Naive thymus-derived CD8-positive, alpha-beta T cell (primary cell): ENCODE data around the gene SLC49A3. TPM values are rescaled to one million over a fixed set of nuclear protein-coding genes. Genes with fewer than 3 reads are reported as not detected.
A peak's percentile ranks its signal among the peaks of the same experiment; 100 is the strongest.
"Not testable (repeated sequence)": the region's sequence is repeated elsewhere in the genome, so short reads cannot be mapped to it uniquely, and the experiment has no call there.

Experiments used
- ATAC-seq, 2 donors: fragments of 150-1000 bp; cut with Tn5 transposase in 1 of 2; sonication (Bioruptor Pico), chemical (Tn5 transposase) in 1 of 2; 1 replicate in 1 of 2; 2 replicates in 1 of 2; pipeline ENCODE4 v1.10.0; 2021; ENCODE audit warnings: mild to moderate bottlenecking in 2 of 2, moderate library complexity in 2 of 2
- POLR2A ChIA-PET: fragments of 350-600 bp; sonication (Branson Sonifier 250); formaldehyde crosslinking; loops from one replicate; lab custom pipeline; 2021; ENCODE audit warnings: antibody characterized with exemption; lab: Charles Lee
- DNase-seq, 10 donors: peaks; one replicate each; pipeline versions ENCODE4 v3.0.0 to v3.0.0-alpha.2; 2020 to 2022
- H3K27ac Mint-ChIP-seq, 10 donors: one replicate each; pipeline ENCODE4 v1.8.0; 2020 to 2022; ENCODE audit warnings: mild to moderate bottlenecking in 10 of 10, mixed read lengths in 10 of 10, moderate library complexity in 4 of 10, inconsistent platforms in 1 of 10
- H3K27me3 Mint-ChIP-seq, 5 donors: one replicate each; pipeline ENCODE4 v1.8.0; 2021 to 2022; ENCODE audit warnings: mixed read lengths in 5 of 5
- H3K36me3 Mint-ChIP-seq, 3 donors: one replicate each; pipeline ENCODE4 v1.8.0; 2020 to 2022; ENCODE audit warnings: mixed read lengths in 3 of 3, mild to moderate bottlenecking in 2 of 3, inconsistent platforms in 1 of 3
- H3K4me1 Mint-ChIP-seq, 4 donors: one replicate each; pipeline ENCODE4 v1.8.0; 2021 to 2022; ENCODE audit warnings: mixed read lengths in 4 of 4
- H3K4me3 Mint-ChIP-seq, 10 donors: one replicate each; pipeline ENCODE4 v1.8.0; 2020 to 2022; ENCODE audit warnings: mild to moderate bottlenecking in 10 of 10, mixed read lengths in 10 of 10, moderate library complexity in 6 of 10, inconsistent platforms in 1 of 10
- H3K9me3 Mint-ChIP-seq, 9 donors: one replicate each; pipeline ENCODE4 v1.8.0; 2020 to 2022; ENCODE audit warnings: mixed read lengths in 9 of 9, mild to moderate bottlenecking in 3 of 9, inconsistent platforms in 1 of 9, moderate library complexity in 1 of 9
- polyA plus RNA-seq, 3 donors: library from polyadenylated mRNA; unstranded; fragments of 300-500 nt; fragmentation: Illumina TruSeq; gene quantifications; one replicate each; pipeline ENCODE4 v1.2.3, GENCODE V29; 2021
- total RNA-seq, 8 experiments: library from RNA in 2 of 8; stranded (reverse) in 2 of 8; gene quantifications; one replicate each; pipeline ENCODE4 v1.2.3 and lab custom pipeline; 2021 to 2026

The SLC49A3 gene
- total and polyA plus RNA-seq, 5 experiments from 2014 or later: 0.30 to 3.7 (median 1.2) TPM; not detected in 1

DNA sequence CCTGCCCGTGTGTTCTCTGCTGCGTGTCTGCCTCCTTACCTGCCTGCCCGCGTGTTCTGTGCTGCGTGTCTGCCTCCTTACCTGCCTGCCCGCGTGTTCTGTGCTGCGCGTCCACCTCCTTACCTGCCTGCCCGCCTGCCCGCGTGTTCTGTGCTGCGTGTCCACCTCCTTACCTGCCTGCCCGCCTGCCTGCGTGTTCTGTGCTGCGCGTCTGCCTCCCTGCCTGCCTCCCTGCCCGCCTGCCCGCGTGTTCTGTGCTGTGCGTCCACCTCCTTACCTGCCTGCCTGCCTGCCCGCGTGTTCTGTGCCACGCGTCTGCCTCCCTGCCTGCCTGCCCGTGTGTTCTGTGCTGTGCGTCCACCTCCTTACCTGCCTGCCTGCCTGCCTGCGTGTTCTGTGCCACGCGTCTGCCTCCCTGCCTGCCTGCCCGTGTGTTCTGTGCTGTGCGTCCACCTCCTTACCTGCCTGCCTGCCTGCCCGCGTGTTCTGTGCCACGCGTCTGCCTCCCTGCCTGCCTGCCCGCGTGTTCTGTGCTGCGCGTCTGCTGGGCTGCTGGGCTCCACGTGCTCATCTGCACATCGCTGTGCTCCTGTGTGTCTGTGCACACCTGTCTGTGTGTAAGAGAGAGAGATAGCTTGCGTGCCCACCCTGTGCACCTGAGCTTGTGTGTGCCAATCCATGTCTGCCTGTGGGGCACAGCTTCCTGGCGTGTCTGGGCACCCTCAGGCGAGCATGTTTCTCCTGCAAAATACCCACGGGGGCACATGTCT is 53.7 kb downstream of the SLC49A3 start:
- Mint-ChIP-seq H3K9me3 (peaks cover 0 to 13% (median 0%) of the 10 kb centered on the region in 9 donors), H3K27me3 (peaks cover 0 to 21% (median 5%) of the 10 kb centered on the region in 5 donors)
- peak in 1 of 10 donors; percentile 41 for DNase-seq
- H3K4me1 Mint-ChIP-seq, H3K27ac Mint-ChIP-seq, H3K36me3 Mint-ChIP-seq, H3K4me3 Mint-ChIP-seq, POLR2A ChIA-PET, ATAC-seq: not testable (repeated sequence)

DNA sequence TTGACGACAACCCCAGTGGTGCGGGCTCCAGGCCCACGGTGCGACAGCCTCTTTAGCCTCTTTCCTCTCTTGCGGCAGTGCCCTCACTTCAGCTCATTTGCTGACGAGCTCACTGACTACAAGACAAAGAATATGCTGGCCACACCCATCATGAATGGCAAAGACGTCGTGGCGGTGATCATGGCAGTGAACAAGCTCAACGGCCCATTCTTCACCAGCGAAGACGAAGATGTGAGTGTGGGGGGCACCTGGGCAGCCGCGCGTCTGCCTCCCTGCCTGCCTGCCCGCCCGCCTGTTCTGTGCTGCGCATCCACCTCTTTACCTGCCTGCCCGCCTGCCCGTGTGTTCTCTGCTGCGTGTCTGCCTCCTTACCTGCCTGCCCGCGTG is 54.4 kb downstream of the SLC49A3 start:
- Mint-ChIP-seq H3K9me3 (peaks cover 0 to 13% (median 0%) of the 10 kb centered on the region in 9 donors), H3K4me1 (peaks cover 0 to 2% (median 0%) of the 10 kb centered on the region in 4 donors), H3K4me3 (no peak overlapping the region), H3K27me3 (peaks cover 0 to 21% (median 5%) of the 10 kb centered on the region in 5 donors), H3K27ac (no peak overlapping the region), H3K36me3 (no peaks in the 10 kb centered on the region)
- POLR2A ChIA-PET: no interaction called here
- peak in 1 of 10 donors; percentile 27 for DNase-seq
- ATAC-seq: no peak

DNA sequence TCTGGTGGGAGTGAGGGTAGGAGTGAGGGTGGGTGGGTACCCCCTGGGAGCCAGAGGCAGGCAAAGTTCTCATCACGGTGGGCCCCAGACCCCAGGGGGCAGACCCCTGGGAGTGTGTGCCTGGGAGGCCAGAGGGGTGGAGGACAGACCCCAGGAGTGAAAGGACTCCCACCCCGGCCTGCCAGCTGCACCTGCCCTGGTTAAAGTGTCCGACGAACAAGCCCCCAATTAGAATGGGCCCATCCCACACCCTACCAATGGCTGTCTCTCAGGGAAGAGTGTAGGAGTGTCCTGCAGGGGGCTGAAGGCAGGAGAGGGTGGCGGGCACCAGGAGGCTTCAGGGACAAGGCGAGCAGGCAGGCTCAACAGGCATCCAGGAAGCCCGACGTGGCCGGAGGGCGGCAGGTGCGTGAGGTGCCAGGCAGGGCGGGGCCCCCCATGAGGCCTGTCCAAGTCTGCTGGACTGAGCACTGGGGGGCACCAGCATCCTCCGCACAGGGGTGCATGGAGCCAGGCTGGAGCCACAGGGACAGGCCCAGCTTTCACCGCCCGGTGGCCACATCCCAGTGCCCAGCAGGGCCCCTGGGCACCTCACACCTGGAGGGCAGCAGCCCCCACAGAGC is 54.9 kb downstream of the SLC49A3 start:
- no peak overlapping the region for H3K27ac Mint-ChIP-seq
- no peak overlapping the region for H3K4me3 Mint-ChIP-seq
- DNase-seq: peak in 1 of 10 donors; percentile 51
- H3K9me3 Mint-ChIP-seq: peaks cover 0 to 13% (median 0%) of the 10 kb centered on the region in 9 donors
- peaks cover 0 to 19% (median 5%) of the 10 kb centered on the region in 5 donors for H3K27me3 Mint-ChIP-seq
- POLR2A ChIA-PET: no interaction called here
- peaks cover 0 to 2% (median 0%) of the 10 kb centered on the region in 4 donors for H3K4me1 Mint-ChIP-seq
- no peaks in the 10 kb centered on the region for H3K36me3 Mint-ChIP-seq
- no peak for ATAC-seq

DNA sequence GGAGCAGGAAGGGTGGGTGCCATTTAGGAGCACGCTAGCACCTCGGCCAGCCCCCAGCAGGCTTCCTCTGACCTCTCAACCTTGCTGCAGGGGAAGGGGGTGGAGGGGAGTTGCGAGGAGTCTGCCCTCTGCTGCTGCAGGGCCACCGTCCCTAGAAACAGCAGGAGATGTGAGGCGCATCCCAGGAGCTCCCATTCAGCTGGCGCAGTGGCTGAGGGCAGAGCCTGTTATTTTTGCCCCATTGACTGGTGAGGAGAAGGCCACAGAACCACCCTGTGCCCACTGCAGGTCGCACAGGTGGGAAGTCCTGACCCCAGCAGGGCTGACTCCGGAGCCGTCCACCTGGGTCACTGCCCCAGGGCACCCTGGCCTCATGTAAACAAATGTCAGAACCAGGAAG is 55.5 kb downstream of the SLC49A3 start:
- Mint-ChIP-seq H3K36me3 (no peaks in the 10 kb centered on the region), H3K9me3 (peaks cover 0 to 13% (median 0%) of the 10 kb centered on the region in 9 donors), H3K4me1 (peaks cover 0 to 2% (median 0%) of the 10 kb centered on the region in 4 donors), H3K4me3 (no peak overlapping the region), H3K27ac (no peak overlapping the region), H3K27me3 (peaks cover 0 to 19% (median 5%) of the 10 kb centered on the region in 5 donors)
- POLR2A ChIA-PET: no interaction called here
- no peak for ATAC-seq
- DNase-seq: no peak

DNA sequence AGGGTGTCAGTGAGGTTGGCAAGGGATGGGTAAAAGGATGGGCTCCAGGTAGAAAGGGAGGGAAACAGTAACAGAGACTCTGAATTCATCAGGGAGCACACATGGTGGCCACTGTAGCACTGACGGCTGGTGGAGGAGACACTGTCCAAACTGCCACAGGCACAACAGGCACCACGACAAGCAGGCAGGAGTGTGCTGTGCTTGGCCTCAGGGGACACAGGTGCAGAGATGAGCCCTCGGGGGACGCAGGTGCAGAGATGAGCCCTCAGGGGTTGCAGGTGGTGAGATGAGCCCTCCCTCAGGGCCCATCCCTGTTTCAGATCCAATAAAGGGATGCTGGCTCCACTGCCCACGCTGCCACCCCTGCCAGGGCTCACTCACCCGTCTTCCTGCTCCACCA is 56.0 kb downstream of the SLC49A3 start:
- H3K36me3 Mint-ChIP-seq: no peaks in the 10 kb centered on the region
- peak overlapping the region in 1 of 10 donors; percentile 12 for H3K27ac Mint-ChIP-seq
- no peak for ATAC-seq
- DNase-seq: no peak
- peaks cover 0 to 16% (median 3%) of the 10 kb centered on the region in 5 donors for H3K27me3 Mint-ChIP-seq
- peaks cover 0 to 13% (median 0%) of the 10 kb centered on the region in 9 donors for H3K9me3 Mint-ChIP-seq
- H3K4me1 Mint-ChIP-seq: no peaks in the 10 kb centered on the region
- H3K4me3 Mint-ChIP-seq: no peak overlapping the region
- POLR2A ChIA-PET: no interaction called here

DNA sequence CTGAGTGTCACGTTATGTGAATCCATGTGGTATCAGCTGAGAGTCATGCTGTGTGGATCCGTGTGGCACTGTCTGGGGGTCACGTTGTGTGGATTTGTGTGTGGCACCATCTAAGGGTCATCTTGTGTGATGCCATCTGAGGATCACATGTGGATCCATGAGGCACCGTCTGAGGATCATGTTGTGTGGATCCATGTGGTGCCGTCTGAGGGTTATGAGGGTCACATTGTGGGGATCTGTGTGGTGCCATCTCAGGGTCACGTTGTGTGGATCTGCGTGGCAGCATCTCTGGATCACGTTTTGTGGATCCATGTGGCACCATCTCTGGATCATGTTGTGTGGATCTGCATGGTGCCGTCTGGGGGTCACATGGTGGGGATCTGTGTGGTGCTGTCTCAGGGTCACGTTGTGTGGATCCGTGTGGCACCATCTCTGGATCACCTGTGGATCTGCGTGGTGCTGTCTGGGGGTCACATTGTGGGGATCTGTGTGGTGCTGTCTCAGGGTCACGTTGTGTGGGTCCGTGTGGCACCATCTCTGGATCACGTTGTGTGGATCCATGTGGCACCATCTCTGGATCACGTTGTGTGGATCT is 56.7 kb downstream of the SLC49A3 start:
- Mint-ChIP-seq H3K4me3 (no peak overlapping the region), H3K36me3 (no peaks in the 10 kb centered on the region), H3K27ac (no peak overlapping the region), H3K27me3 (peaks cover 0 to 10% (median 0%) of the 10 kb centered on the region in 5 donors), H3K9me3 (peaks cover 0 to 13% (median 0%) of the 10 kb centered on the region in 9 donors), H3K4me1 (no peaks in the 10 kb centered on the region)
- DNase-seq: no peak
- no peak for ATAC-seq
- POLR2A ChIA-PET: no interaction called here

Other genes with a start within 250 kb of the SLC49A3 start
- gene ZNF721, start 190.0 kb downstream of the SLC49A3 start, total RNA-seq: 10 to 100 TPM; 71.6 to 72.6 TPM
- gene ZNF721, start 190.0 kb downstream of the SLC49A3 start, polyA plus RNA-seq: 10 to 100 TPM; 44.7 to 46.1 (median 45.6) TPM
- 100 to 1,000 TPM; 117 to 121 TPM for gene PIGG, start 189.9 kb downstream of the SLC49A3 start, total RNA-seq
- 10 to 100 TPM; 20.9 to 25.7 (median 25.4) TPM for gene PIGG, start 189.9 kb downstream of the SLC49A3 start, polyA plus RNA-seq
- gene TMEM271, start 112.9 kb downstream of the SLC49A3 start, total RNA-seq: not detected
- not detected for gene TMEM271, start 112.9 kb downstream of the SLC49A3 start, polyA plus RNA-seq
- gene PDE6B, start 63.6 kb downstream of the SLC49A3 start, total RNA-seq: 10 to 100 TPM; 20.7 to 24.7 TPM
- 10 to 100 TPM; 21.5 to 26.3 (median 25.4) TPM for gene PDE6B, start 63.6 kb downstream of the SLC49A3 start, polyA plus RNA-seq
- 100 to 1,000 TPM; 146 to 155 TPM for gene ATP5ME, start 14.9 kb downstream of the SLC49A3 start, total RNA-seq
- gene ATP5ME, start 14.9 kb downstream of the SLC49A3 start, polyA plus RNA-seq: 100 to 1,000 TPM; 420 to 468 (median 462) TPM
- gene MYL5, start 14.6 kb downstream of the SLC49A3 start, total RNA-seq: 10 to 100 TPM; 34.9 to 35.6 TPM
- 10 to 100 TPM in 1 of 3 donors, 1 to 10 TPM in 2; 3.1 to 13.9 (median 7.5) TPM for gene MYL5, start 14.6 kb downstream of the SLC49A3 start, polyA plus RNA-seq
- 10 to 100 TPM; 45.6 to 49.3 TPM for gene PCGF3, start 16.7 kb upstream of the SLC49A3 start, total RNA-seq
- gene PCGF3, start 16.7 kb upstream of the SLC49A3 start, polyA plus RNA-seq: 1 to 10 TPM; 3.4 to 4.4 (median 3.9) TPM
- gene CPLX1, start 137.0 kb upstream of the SLC49A3 start, total RNA-seq: under 1 TPM in 1 of 2 experiments, not detected in 1; 0.29 TPM
- not detected for gene CPLX1, start 137.0 kb upstream of the SLC49A3 start, polyA plus RNA-seq
- 100 to 1,000 TPM; 162 to 164 TPM for gene GAK, start 243.2 kb upstream of the SLC49A3 start, total RNA-seq
- gene GAK, start 243.2 kb upstream of the SLC49A3 start, polyA plus RNA-seq: 10 to 100 TPM; 45.0 to 71.0 (median 57.6) TPM
- gene TMEM175, start 243.3 kb upstream of the SLC49A3 start, total RNA-seq: 10 to 100 TPM; 65.6 to 72.9 TPM
- gene TMEM175, start 243.3 kb upstream of the SLC49A3 start, polyA plus RNA-seq: 10 to 100 TPM in 2 of 3 donors, 1 to 10 TPM in 1; 6.4 to 14.7 (median 11.5) TPM